Epithelial cell of proximal tubule (primary cell): ENCODE results near the gene TRDMT1. TPM values are rescaled to one million over a fixed set of nuclear protein-coding genes. Genes with fewer than 3 reads are reported as not detected.

Experiments
- DNase-seq: peaks from one replicate; pipeline ENCODE4 v3.0.0-alpha.2; 2011; ENCODE audit warnings: low read depth
- H3K4me3 ChIP-seq: 2 replicates; pipeline ENCODE4 v1.5.1; 2011; ENCODE audit warnings: low read depth, mild to moderate bottlenecking, low read length
- CTCF ChIP-seq: conservative IDR thresholded peaks from 2 replicates; pipeline ENCODE4 v1.5.1; 2012; ENCODE audit warnings: low read depth, mild to moderate bottlenecking, low read length
- total RNA-seq: library from RNA; depleted of rRNA; stranded (reverse); fragments of >200 nt; gene quantifications from 2 replicates; pipeline ENCODE4 v1.2.3, GENCODE V29; 2015

The TRDMT1 gene
- total RNA-seq, 1 donor from 2014 or later: 4.6 TPM

GRCh38 chr10:17151716-17152115 lies 49.8 kb downstream of the TRDMT1 start:
- no peak for DNase-seq
- no peak for TF ChIP-seq CTCF
- no peak overlapping the region for H3K4me3 ChIP-seq

GRCh38 chr10:17147884-17148489 lies 53.5 kb downstream of the TRDMT1 start:
- no peak overlapping the region for H3K4me3 ChIP-seq
- TF ChIP-seq CTCF: no peak
- no peak for DNase-seq

GRCh38 chr10:17146892-17147291 lies 54.6 kb downstream of the TRDMT1 start:
- TF ChIP-seq CTCF: no peak
- no peak for DNase-seq
- no peak overlapping the region for H3K4me3 ChIP-seq

GRCh38 chr10:17145239-17145638 lies 56.2 kb downstream of the TRDMT1 start:
- no peak overlapping the region for H3K4me3 ChIP-seq
- TF ChIP-seq CTCF: no peak
- DNase-seq: no peak

- no peak for TF ChIP-seq CTCF
- H3K4me3 ChIP-seq: no peak overlapping the region
- no peak for DNase-seq
Measured at GRCh38 chr10:17144757-17145156, 56.7 kb downstream of the TRDMT1 start.

- H3K4me3 ChIP-seq: no peak overlapping the region
- DNase-seq: no peak
- TF ChIP-seq CTCF: no peak
Measured at GRCh38 chr10:17144032-17144431, 57.4 kb downstream of the TRDMT1 start.

GRCh38 chr10:17143055-17143690 lies 58.3 kb downstream of the TRDMT1 start:
- no peak for TF ChIP-seq CTCF
- no peak overlapping the region for H3K4me3 ChIP-seq
- no peak for DNase-seq
